Activated CD4-positive, alpha-beta T cell treated with anti-CD3 and anti-CD28 coated beads, Interleukin-2, Interleukin-6, amounts not matched to agents 100 ng/mL and 50 ng/mL, durations not matched to agents 16 hours and 8 hours (primary cell): ENCODE measurements around the gene GPR82.
A peak's percentile ranks its signal among the peaks of the same experiment; 100 is the strongest.
"Not testable (repeated sequence)": the region's sequence is repeated elsewhere in the genome, so short reads cannot be mapped to it uniquely, and the experiment has no call there.

Source experiments
- DNase-seq: peaks from one replicate; pipeline ENCODE4 v3.0.0-alpha.2; 2020

Gene GPR82

DNA sequence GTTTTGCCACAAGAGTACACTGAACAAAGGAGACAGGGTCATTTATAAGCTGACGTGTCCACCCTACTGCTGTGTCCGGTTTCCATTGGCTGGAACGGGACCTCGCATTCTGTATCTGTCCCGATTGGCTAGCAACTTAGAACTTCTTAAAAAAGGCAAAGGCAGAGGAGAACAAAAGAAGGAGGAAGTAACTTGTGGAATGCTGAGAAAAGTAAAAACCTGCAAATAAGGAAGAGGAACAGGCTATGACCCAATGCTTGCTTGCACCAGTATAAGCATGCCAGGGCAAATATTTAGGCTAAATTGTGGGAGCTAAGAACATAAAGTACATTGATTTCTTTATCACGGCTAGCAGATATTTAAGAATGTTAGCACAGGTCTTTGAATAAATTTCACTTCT is 4.4 kb upstream of the GPR82 start:
- not testable (repeated sequence) for DNase-seq

DNA sequence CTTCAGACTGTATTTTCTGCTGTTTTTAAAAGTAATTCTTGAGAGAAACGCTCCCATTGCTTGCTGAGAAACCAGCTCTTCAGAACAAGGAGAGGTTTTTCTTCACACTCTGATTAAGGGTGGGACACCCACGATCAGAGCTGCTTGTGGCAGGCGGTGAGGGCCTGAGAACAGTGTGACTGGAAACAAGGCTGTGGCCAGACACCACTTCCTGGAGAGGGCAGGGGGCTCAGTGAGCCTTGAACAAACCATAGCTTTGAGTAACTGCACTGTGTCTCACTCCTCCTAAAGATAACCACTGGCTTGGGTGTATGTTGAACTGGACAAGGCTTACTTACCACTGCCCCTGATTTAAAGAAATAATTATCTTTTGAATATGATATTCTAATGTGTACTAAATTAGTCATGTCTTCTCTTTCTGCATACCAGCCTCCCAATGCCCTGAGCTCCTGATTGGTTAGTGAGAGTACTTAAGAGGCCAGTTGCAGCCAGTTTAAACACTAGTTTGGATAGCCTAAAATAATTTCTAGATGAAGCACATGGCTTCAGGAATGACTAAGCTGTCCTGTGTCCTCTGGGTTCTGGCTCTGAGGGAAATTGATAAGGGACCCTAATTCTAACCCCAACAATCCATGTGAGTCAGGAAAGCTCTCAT is 3.7 kb upstream of the GPR82 start:
- peak; percentile 72 for DNase-seq

DNA sequence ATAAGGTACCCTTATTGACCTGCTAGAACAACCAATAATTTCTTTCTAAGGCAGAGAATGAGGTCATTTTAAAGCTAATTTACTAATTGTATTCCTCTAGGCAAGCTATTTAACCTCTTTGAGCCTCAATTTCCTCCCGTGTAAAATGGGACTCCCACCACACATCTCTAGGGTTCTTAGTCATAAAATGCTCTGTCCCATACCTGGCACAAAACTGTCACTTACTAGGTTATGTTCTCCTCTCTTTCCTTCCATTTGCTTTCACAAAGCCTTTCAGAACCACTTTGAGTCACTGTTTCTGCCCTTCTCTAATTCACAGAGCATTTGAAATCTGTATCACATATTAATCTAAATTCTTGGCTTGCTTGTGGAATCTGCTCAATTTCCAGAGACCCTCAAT is 2.4 kb upstream of the GPR82 start:
- DNase-seq, result peak; percentile 46

DNA sequence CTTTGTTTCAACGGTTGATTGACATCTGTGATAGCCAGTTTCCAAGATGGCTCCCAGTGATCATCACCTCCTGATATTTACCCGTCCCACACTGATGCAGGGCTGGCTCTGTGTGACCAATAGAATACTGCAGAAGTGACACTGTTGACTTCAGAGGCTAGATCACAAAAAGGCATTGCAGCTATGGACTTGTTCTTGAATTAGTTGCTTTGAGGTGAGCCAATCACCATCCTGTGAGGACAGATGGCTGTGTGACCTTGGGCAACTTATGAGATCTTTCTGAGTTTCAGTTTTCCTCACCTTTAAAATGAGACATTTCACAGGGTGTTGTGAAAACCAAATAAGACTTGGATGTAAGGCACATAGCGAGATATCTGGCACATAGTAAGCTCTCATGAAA is 1.8 kb upstream of the GPR82 start:
- DNase-seq, result peak; percentile 52

DNA sequence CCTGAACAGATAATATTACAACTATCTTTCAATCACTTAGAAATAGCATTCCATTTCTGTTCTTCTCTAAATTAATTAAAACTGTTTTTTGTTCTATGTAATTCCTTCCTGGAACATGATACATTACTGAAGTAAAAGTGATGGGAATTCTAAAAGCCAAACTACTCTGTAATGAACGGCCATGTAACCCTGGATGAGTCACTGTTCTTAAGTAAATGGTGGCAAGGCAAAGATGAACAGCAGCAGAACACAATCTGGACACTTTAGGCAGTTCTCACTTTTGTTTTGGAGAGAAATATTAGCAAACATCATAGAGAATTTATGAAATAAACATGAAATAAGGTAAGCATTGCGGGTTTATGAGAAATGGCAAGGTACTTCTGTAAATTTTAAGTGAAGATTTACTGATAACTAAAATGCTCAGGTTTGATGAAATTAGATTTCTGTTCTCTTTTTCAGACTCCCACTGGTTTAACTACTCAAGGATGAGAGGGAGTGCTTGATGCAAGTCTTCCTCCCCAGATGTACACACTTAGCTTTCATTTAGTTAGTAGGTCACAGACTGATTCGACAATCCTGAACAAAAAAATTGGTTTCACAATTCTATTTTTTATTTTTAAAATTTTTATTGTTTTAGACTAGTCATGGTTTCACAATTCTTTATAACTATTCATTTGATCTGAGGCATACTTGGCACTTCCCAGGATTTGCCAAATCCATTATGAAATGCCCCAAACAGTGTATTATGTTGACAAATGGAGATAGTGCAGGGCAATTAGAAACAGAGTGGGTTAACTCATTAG is 964 bp upstream of the GPR82 start:
- no peak for DNase-seq

DNA sequence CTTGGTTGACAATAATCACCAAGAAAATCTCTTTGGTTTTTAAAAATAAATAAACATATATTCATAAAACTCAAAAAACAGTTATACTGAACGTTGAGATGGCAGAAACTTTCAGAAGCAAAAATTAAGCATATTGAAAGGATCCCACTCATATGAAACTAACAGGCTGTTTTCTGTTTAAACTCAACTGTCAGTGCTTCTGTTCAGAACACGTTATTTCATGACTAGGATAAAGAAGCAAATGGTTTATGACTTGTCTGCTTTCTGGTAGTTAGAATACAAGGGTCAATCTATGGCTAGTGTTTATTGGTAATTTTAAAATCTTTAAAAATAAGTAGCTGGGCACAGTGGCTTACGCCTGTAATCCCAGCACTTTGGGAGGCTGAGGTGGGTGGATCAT is 4.1 kb downstream of the GPR82 start:
- no peak for DNase-seq

DNA sequence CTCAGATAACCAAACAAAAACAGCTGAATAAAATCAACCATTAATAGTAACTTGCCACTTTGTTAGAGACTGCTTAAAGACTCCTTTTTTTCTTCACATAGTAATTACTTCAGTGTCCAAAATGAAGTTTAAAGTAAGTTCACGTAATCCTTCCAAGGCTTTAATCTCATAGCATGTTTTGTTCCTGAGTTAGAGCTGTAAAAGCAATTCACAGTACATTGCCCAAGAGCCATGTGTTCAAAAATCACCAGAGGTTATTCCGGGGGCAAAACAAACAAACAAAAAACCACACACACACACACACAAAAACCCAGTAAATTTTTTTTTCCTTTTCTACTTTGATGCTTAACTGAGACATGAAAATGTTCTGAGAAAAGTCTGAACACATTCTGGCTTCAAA is 6.1 kb downstream of the GPR82 start:
- DNase-seq, result no peak

DNA sequence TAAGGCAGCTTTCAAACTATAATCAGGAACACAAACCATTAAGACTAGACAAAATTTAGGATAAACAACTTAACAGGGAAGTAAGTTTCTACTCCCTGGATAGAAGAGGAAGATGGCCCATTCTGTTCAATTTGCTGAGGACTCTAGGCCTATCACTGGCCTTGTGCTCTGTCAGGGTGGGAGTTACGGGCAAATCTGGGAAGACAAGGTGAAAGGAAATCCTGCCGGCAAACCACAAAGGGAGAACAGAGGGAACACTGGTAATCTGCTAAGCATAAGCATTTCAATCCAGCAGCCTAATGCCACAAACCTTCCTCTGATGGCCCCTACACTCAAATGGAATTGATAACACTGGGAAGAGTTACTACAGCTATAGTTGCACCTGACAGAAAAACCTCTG is 8.3 kb downstream of the GPR82 start:
- DNase-seq, result no peak

DNA sequence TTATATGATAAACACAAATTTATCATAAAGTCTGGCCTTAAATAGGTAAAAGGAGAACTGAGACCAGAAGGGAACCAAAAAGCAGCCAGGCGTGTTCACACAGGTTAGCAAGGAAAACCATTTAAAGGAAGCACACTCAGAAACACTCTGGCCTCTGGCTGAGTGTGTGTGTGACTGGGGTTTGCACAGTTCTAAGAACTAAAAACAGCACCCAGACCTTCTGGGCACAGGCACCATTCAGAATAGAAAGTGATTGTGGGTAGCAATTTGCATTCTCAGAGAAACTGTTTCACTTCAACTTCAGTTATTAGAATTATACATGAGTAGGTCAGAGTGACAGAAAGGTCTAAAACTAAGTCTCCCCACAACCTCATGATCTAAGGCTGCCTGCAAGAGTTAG is 10.0 kb downstream of the GPR82 start:
- DNase-seq, result peak; percentile 68

DNA sequence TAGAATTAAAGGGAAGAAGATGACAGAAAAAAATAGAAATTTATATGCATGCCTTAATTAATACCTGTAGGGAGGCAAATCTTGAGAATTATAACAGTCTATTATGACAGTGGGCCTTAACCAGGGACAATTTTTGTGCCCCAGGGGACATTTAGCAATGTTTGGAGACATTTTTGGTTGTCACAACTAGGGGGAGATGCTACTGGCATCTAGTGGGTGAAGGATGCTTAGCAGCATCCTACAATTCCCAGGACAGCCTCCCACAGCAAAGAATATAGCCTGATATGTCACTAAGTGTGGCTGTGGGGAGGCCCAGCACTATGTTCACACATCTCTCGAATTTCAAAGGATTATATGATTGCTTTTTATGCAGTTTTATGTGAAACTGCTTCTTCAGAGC is 10.5 kb downstream of the GPR82 start:
- peak; percentile 40 for DNase-seq

DNA sequence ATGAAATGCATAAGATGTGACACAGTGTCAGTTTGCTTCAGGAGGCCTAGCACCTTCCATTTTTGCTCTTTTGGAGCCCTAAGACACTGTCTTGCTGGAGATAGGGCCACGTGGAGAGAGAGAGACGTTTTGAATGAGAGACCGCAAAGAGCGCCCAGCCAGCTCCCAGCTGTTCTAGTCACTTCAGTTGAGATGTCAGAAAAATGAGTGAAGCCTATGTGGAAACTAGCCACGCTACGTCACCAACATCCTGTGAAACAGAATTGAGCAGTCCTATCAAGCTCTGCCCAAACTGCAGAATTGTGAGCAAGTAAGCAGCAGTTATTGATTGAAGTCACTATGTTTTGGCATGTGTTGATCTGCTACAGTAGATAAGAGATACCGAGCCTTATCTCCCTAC is 13.1 kb downstream of the GPR82 start:
- DNase-seq, result peak; percentile 43

DNA sequence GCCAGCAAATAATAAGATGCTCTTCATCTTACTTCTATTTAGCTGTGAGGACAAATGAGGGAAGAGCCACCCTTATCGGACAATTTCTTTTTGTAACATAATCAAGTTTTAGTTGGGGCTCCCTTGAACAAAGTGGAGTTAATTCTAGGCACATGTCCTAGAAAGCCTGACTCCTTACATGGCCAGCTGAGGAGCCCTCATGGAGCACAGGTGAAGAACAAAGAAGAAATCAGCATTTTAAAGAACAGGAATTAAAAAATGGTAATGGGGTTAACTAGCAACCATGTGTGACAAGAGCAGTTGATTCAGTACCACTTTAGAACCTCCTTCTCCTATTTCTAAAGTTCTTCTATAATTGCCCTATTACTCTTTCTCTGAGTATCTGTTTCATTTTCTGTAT is 15.9 kb downstream of the GPR82 start:
- no peak for DNase-seq

DNA sequence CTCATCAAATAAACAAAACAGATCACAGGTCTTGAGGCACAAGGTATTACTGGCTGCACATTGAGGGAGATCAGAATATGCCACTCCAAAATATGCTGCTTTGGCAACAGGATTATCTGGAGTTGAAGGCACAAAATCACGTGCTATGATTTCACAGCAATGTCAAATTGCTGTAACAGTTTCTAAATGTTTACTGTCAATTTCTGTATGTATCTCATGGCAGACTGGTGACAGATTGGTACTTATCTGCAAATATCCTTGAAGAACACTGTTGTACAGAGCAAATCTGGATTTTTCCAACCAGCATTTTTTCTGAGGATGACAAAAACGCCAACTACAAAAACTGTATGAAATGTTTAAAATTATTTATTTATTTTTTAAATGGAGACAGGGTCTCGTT is 26.7 kb downstream of the GPR82 start:
- DNase-seq, result no peak

DNA sequence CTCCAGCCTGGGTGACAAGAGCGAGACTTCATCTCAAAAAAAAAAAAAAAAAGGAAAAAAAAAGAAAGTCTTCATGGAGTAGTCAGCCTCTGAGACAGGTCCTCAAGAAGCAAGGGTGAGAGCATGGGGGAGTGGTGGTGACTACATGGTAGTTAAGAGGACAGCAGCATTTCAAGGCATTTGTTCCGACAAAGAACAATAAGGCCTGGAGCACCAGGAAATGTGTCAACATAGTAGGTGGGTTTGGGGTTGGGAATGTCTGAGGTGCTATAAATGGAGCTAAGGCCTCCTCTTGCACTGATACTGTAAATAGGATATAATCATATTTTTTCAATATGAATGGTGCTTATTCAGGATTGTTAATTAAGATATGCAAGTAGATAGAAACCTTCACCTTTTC is 34.4 kb downstream of the GPR82 start:
- DNase-seq, result no peak

DNA sequence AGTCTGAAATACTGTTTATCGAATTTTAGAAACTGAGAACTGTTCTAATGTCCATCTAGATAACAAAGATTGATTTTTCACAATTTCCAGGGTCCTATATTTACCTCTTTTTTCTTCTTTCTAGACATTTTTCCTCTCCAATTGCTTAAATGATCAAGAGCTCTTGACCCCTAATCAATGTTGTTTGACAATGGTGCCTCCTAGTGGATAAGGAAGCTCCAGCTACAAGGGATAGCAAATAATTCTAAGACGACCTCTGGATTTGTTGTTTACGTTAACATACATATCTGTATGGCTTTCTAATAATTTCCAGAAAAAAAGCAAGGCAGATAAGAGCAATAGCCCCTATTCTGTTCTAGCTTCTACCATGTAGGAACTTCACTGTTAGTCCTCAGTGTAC is 35.8 kb downstream of the GPR82 start:
- peak; percentile 58 for DNase-seq

DNA sequence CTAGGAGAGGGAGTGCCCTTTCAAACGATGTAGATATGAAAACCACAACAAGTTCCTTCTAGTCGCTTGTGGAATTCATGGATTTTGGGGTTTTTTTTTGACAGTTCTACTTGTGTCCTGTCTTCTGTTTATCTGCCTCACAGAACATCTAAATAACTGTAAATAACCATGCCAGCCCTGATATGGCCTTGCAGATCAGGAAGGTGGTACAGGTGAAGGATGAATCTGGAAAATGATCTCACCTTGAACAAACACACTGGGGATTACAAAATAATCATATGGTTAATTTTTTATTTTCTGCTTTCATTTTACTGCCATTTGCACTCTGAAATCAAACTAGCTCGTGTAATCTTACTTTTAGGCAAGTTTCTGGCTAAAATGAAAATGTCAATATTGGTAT is 37.2 kb downstream of the GPR82 start:
- no peak for DNase-seq

DNA sequence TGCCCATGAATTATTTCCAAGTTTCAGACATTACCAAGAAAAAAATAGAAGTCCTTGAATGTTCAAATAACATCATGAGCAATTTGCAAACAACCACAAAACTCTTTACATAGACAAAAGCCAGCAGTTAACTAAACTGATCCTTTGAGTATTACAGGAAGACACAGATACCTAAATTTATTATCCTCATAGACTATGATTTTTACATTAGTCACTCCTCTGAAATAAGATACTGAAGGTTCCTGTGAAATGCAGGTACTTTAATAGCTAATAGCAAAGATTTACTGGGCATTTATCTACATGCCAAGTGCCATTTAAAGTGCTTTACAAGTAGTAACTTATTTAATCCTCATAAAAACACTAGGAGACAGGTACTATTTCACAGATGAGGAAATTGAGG is 37.7 kb downstream of the GPR82 start:
- DNase-seq, result no peak

DNA sequence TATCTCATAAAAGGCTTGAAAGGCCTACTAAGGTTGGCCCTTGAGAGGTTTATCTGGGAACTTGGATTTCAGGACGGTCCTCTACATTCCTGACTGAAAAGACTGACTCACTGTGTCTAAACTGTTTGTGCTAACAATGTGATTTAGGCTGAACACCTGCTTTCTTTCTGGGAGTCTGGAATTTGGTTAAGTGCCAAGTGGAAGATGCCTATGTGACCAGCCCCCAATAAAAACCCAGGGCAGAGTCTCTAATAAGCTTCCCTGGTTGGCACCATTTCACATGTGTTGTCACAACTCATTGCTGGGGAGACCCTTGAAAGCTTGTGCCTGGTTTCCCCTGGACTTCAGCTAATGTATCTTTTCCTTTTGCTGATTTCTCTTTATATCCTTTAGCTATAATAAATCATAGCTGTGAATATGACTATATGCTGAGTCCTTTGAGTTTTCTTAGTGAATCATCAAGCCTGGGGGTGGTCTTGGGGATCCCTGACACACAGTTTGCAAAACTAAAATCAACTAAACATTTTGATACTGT is 55.1 kb downstream of the GPR82 start:
- no peak for DNase-seq
